B cell (primary cell): ENCODE results near the gene SEC24B.

ENCODE experiments used
- CTCF ChIP-seq: fragments of 200-600 bp; IDR thresholded peaks from one replicate; pipeline ENCODE4 v1.8.0; 2022; ENCODE audit warnings: antibody characterized with exemption, mild to moderate bottlenecking
- EZH2 ChIP-seq: IDR thresholded peaks from 2 replicates; pipeline ENCODE4 v1.6.1; 2012; ENCODE audit warnings: borderline replicate concordance, low read depth, mild to moderate bottlenecking, moderate library complexity, low read length; ENCODE audit not compliant: insufficient read depth, poor library complexity, severe bottlenecking

DNA sequence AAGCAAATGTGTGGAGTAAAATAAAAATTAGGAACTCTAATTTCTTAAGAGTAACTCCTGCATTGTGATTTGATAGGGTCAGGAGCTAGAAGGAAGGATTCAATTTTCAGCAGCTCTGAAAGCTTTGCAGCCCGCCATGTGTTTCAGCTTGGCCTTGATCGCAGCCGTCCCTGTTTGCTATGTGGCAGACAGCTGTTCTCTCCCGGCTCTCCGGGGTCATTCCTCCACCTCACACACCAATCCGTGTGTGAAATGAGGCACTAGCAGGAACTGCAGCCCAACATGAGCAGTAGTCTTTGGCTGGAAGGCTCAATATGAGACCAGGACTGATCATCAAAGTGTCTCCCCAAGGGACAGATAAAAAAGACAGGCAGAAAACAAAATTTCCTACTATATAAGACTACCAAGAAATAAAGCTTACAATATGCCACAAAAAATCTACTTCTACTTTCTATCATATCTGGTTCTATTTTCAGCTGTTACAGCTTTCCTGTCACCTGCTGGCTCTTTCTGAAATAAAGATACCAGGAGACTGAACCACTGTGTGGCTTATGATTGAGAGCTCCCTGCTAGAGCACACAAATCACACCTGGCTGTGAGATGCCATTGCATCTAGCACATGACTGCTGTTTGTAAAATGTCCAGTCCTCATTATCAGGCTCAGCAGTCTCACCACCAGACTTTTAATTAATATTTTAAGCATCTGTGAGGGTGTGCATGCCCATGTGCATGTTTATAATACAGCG, 44.1 kb upstream of the SEC24B start:
- TF ChIP-seq CTCF (no peak), EZH2 (no peak)
